Activated CD8-positive, alpha-beta memory T cell treated with anti-CD3 and anti-CD28 coated beads, Interleukin-2, amount 10 ng/mL, durations not matched to agents 7 days and 5 days (primary cell): ENCODE results near the gene PLCB1. TPM values are rescaled to one million over a fixed set of nuclear protein-coding genes. Genes with fewer than 3 reads are reported as not detected.
A peak's percentile ranks its signal among the peaks of the same experiment; 100 is the strongest.

Experiments used
- ATAC-seq: fragments of 150-1000 bp; cut with Tn5 transposase; one replicate; pipeline ENCODE4 v1.10.0; 2021; ENCODE audit warnings: moderate library complexity
- CTCF ChIA-PET: fragments of 350-600 bp; sonication (Branson Sonifier 250); formaldehyde crosslinking; loops from one replicate; lab custom pipeline; 2021; ENCODE audit warnings: antibody characterized with exemption; lab: Charles Lee
- DNase-seq: peaks from one replicate; pipeline ENCODE4 v3.0.0-alpha.2; 2020
- H3K27ac Mint-ChIP-seq: one replicate; pipeline ENCODE4 v1.8.0; 2021; ENCODE audit warnings: mild to moderate bottlenecking, mixed read lengths
- H3K27me3 Mint-ChIP-seq: one replicate; pipeline ENCODE4 v1.8.0; 2021; ENCODE audit warnings: mixed read lengths
- H3K36me3 Mint-ChIP-seq: one replicate; pipeline ENCODE4 v1.8.0; 2021; ENCODE audit warnings: mild to moderate bottlenecking, mixed read lengths
- H3K4me1 Mint-ChIP-seq: one replicate; pipeline ENCODE4 v1.8.0; 2021; ENCODE audit warnings: mixed read lengths
- H3K4me3 Mint-ChIP-seq: one replicate; pipeline ENCODE4 v1.8.0; 2021; ENCODE audit warnings: mild to moderate bottlenecking, moderate library complexity, mixed read lengths
- H3K9me3 Mint-ChIP-seq: one replicate; pipeline ENCODE4 v1.8.0; 2022; ENCODE audit warnings: low read depth, mixed read lengths
- total RNA-seq, 2 experiments: library from RNA; stranded (reverse); gene quantifications; one replicate each; pipeline ENCODE4 v1.2.3, GENCODE V29; 2021

PLCB1 gene
- total RNA-seq, 2 experiments from 2014 or later = 2.4 to 3.2 TPM

GRCh38 chr20:8490076-8490830 lies 358.2 kb downstream of the PLCB1 start:
- H3K27me3 Mint-ChIP-seq = no peaks in the 10 kb centered on the region
- H3K4me1 Mint-ChIP-seq = no peaks in the 10 kb centered on the region

GRCh38 chr20:8492173-8492572 lies 360.1 kb downstream of the PLCB1 start:
- peaks cover 2% of the 10 kb centered on the region for H3K9me3 Mint-ChIP-seq

More at GRCh38 chr20:8490076-8490830, 358.2 kb downstream of the PLCB1 start:
- CTCF ChIA-PET = no interaction called here
- no peak for ATAC-seq
- Mint-ChIP-seq H3K27ac (no peak overlapping the region), H3K9me3 (no peaks in the 10 kb centered on the region), H3K4me3 (no peak overlapping the region), H3K36me3 (no peaks in the 10 kb centered on the region)
- no peak for DNase-seq

GRCh38 chr20:8498571-8498970 lies 366.5 kb downstream of the PLCB1 start:
- H3K36me3 Mint-ChIP-seq = no peaks in the 10 kb centered on the region
- H3K27me3 Mint-ChIP-seq = no peaks in the 10 kb centered on the region
- DNase-seq (no peak), ATAC-seq (no peak)
- peaks cover 2% of the 10 kb centered on the region for H3K9me3 Mint-ChIP-seq
- CTCF ChIA-PET = interaction anchor here (1.4 kb wide), 1 partner anchor 10 kb away, joined by 3 read pairs; no protein-coding TSS in a partner anchor
- H3K4me3 Mint-ChIP-seq = no peak overlapping the region
- no peaks in the 10 kb centered on the region for H3K4me1 Mint-ChIP-seq
- H3K27ac Mint-ChIP-seq = no peak overlapping the region

More at GRCh38 chr20:8492173-8492572, 360.1 kb downstream of the PLCB1 start:
- Mint-ChIP-seq H3K27me3 (no peaks in the 10 kb centered on the region), H3K36me3 (no peaks in the 10 kb centered on the region), H3K27ac (no peak overlapping the region), H3K4me1 (no peaks in the 10 kb centered on the region), H3K4me3 (no peak overlapping the region)
- CTCF ChIA-PET = no interaction called here
- DNase-seq = no peak
- ATAC-seq = no peak

GRCh38 chr20:8504030-8504429 lies 372.0 kb downstream of the PLCB1 start:
- no peak for ATAC-seq
- no peak overlapping the region for H3K27ac Mint-ChIP-seq
- no peak for DNase-seq

GRCh38 chr20:8505476-8506200 lies 373.6 kb downstream of the PLCB1 start:
- Mint-ChIP-seq H3K4me1 (no peaks in the 10 kb centered on the region), H3K27ac (no peak overlapping the region), H3K27me3 (no peaks in the 10 kb centered on the region), H3K4me3 (no peak overlapping the region), H3K36me3 (peaks cover 2% of the 10 kb centered on the region), H3K9me3 (peaks cover 2% of the 10 kb centered on the region)
- DNase-seq (no peak), ATAC-seq (no peak)
- CTCF ChIA-PET = no interaction called here

More at GRCh38 chr20:8504030-8504429, 372.0 kb downstream of the PLCB1 start:
- Mint-ChIP-seq H3K9me3 (peaks cover under 1% of the 10 kb centered on the region), H3K27me3 (no peaks in the 10 kb centered on the region), H3K4me3 (no peak overlapping the region), H3K36me3 (peaks cover 2% of the 10 kb centered on the region), H3K4me1 (no peaks in the 10 kb centered on the region)
- CTCF ChIA-PET = no interaction called here

GRCh38 chr20:8507231-8507630 lies 375.2 kb downstream of the PLCB1 start:
- no peak overlapping the region for H3K4me3 Mint-ChIP-seq
- ATAC-seq (no peak), DNase-seq (no peak)
- H3K27ac Mint-ChIP-seq = no peak overlapping the region
- H3K4me1 Mint-ChIP-seq = no peaks in the 10 kb centered on the region
- H3K36me3 Mint-ChIP-seq = peaks cover 2% of the 10 kb centered on the region
- H3K9me3 Mint-ChIP-seq = peaks cover 2% of the 10 kb centered on the region
- H3K27me3 Mint-ChIP-seq = no peaks in the 10 kb centered on the region
- CTCF ChIA-PET = no interaction called here

GRCh38 chr20:8509809-8510208 lies 377.7 kb downstream of the PLCB1 start:
- no peaks in the 10 kb centered on the region for H3K4me1 Mint-ChIP-seq
- no peak overlapping the region for H3K27ac Mint-ChIP-seq
- H3K4me3 Mint-ChIP-seq = no peak overlapping the region
- CTCF ChIA-PET = no interaction called here
- H3K27me3 Mint-ChIP-seq = no peaks in the 10 kb centered on the region
- H3K9me3 Mint-ChIP-seq = peaks cover 2% of the 10 kb centered on the region
- ATAC-seq (no peak), DNase-seq (no peak)
- H3K36me3 Mint-ChIP-seq = no peaks in the 10 kb centered on the region

- Mint-ChIP-seq H3K9me3 (peaks cover 2% of the 10 kb centered on the region), H3K27ac (no peak overlapping the region), H3K4me3 (no peak overlapping the region), H3K36me3 (no peaks in the 10 kb centered on the region), H3K27me3 (no peaks in the 10 kb centered on the region), H3K4me1 (no peaks in the 10 kb centered on the region)
- DNase-seq = no peak
- ATAC-seq = no peak
- CTCF ChIA-PET = no interaction called here
These were observed 378.7 kb downstream of the PLCB1 start for GRCh38 chr20:8510808-8511207.

GRCh38 chr20:8512003-8512402 lies 379.9 kb downstream of the PLCB1 start:
- no peak for ATAC-seq
- no peak overlapping the region for H3K27ac Mint-ChIP-seq
- peaks cover 2% of the 10 kb centered on the region for H3K9me3 Mint-ChIP-seq
- CTCF ChIA-PET = no interaction called here
- no peaks in the 10 kb centered on the region for H3K36me3 Mint-ChIP-seq
- no peak for DNase-seq
- H3K4me1 Mint-ChIP-seq = no peaks in the 10 kb centered on the region
- H3K4me3 Mint-ChIP-seq = no peak overlapping the region
- no peaks in the 10 kb centered on the region for H3K27me3 Mint-ChIP-seq

- no peak for DNase-seq
- ATAC-seq = no peak
- Mint-ChIP-seq H3K9me3 (no peaks in the 10 kb centered on the region), H3K4me3 (no peak overlapping the region), H3K4me1 (peaks cover 6% of the 10 kb centered on the region), H3K27me3 (no peaks in the 10 kb centered on the region), H3K27ac (no peak overlapping the region), H3K36me3 (no peaks in the 10 kb centered on the region)
- CTCF ChIA-PET = no interaction called here
These were observed 383.9 kb downstream of the PLCB1 start for GRCh38 chr20:8515810-8516435.

- H3K27me3 Mint-ChIP-seq = no peaks in the 10 kb centered on the region
- CTCF ChIA-PET = no interaction called here
- no peaks in the 10 kb centered on the region for H3K9me3 Mint-ChIP-seq
- H3K36me3 Mint-ChIP-seq = no peaks in the 10 kb centered on the region
- peaks cover 6% of the 10 kb centered on the region for H3K4me1 Mint-ChIP-seq
- no peak for DNase-seq
- H3K4me3 Mint-ChIP-seq = peak overlapping the region; percentile 10
- ATAC-seq = no peak
- H3K27ac Mint-ChIP-seq = peak overlapping the region; percentile 26
These were observed 386.8 kb downstream of the PLCB1 start for GRCh38 chr20:8518878-8519277.

GRCh38 chr20:8519887-8520286 lies 387.8 kb downstream of the PLCB1 start:
- Mint-ChIP-seq H3K27me3 (no peaks in the 10 kb centered on the region), H3K27ac (no peak overlapping the region), H3K4me1 (peaks cover 6% of the 10 kb centered on the region), H3K36me3 (no peaks in the 10 kb centered on the region), H3K9me3 (no peaks in the 10 kb centered on the region), H3K4me3 (no peak overlapping the region)
- CTCF ChIA-PET = no interaction called here
- ATAC-seq = no peak
- no peak for DNase-seq

- no peaks in the 10 kb centered on the region for H3K27me3 Mint-ChIP-seq
- CTCF ChIA-PET = no interaction called here
- DNase-seq = no peak
- H3K27ac Mint-ChIP-seq = no peak overlapping the region
- ATAC-seq = no peak
- peaks cover 6% of the 10 kb centered on the region for H3K4me1 Mint-ChIP-seq
- H3K4me3 Mint-ChIP-seq = no peak overlapping the region
- H3K36me3 Mint-ChIP-seq = no peaks in the 10 kb centered on the region
- no peaks in the 10 kb centered on the region for H3K9me3 Mint-ChIP-seq
These were observed 390.1 kb downstream of the PLCB1 start for GRCh38 chr20:8522168-8522567.
